Inferior parietal cortex (tissue), 1 donor: ENCODE measurements around the gene KIZ.
"Not testable (repeated sequence)": the region's sequence is repeated elsewhere in the genome, so short reads cannot be mapped to it uniquely, and the experiment has no call there.

Experiments used
- DNase-seq: peaks from one replicate; pipeline ENCODE4 v3.0.0-alpha.2; 2016; ENCODE audit errors: extremely low spot score

The KIZ gene

GRCh38 chr20:21137078-21137477 lies 11.2 kb downstream of the KIZ start:
- DNase-seq, result no peak

GRCh38 chr20:21139881-21140566 lies 14.1 kb downstream of the KIZ start:
- no peak for DNase-seq

GRCh38 chr20:21141825-21142224 lies 15.9 kb downstream of the KIZ start:
- no peak for DNase-seq

- no peak for DNase-seq
These were observed 17.5 kb downstream of the KIZ start for GRCh38 chr20:21143194-21143890.

DNA sequence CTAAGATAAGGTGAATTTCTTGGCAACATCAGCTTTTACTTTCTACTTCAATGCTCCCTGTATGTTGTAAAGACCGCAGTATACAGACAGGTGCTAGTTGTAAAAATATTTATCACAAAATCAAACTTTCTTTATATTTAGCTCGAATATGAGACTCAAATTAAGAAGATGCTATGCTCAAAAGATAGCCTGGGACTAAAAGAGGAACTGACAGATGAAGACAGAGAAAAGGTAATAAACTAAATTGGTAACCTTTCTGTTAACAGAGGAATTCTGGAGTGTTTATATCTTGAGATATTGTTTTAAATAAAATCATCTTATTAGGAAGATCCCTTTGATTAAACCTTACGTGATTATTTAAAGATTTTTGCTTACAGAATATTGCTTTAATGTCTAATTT lies 19.5 kb downstream of the KIZ start:
- DNase-seq, result no peak

DNA sequence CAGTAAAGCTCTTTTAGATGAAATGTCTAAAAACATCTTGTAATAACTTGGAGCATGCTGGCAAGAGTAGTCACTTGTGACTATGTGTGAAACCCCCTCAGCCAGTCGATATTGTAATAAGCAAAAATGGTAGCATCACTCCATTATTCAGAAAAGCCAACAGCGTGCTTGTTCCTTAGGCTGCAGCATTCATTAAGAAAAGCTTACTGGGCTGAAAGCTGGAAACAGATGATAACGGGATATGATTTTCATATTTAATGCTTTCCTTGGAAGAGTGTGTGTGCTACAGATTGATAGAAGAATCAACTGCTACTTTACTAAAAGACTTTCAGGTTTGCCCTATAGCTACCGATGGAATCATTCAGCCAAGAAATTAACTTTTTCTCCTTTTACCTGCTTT lies 20.3 kb downstream of the KIZ start:
- DNase-seq, result no peak

DNA sequence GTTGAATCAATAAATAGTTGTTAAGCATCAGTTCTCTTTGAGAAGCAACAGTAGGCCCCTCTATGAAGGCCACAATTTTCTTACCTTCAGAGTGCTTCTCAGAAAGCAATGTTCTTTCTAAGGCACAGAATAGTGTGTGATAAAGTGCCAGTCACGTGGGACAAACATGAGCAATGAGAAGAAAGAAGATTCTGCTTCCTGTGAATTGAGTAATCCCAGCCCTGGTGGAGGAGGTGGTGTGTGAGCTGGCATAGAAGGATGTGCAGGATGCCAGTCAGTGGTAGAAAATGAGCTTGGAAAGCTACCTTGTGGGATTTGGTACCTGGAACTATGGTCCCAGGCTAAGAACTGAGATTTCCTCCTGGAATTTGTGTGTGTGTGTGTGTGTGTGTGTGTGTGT lies 21.7 kb downstream of the KIZ start:
- no peak for DNase-seq

- DNase-seq, result no peak
These were observed 23.5 kb downstream of the KIZ start for GRCh38 chr20:21149344-21149743.

DNA sequence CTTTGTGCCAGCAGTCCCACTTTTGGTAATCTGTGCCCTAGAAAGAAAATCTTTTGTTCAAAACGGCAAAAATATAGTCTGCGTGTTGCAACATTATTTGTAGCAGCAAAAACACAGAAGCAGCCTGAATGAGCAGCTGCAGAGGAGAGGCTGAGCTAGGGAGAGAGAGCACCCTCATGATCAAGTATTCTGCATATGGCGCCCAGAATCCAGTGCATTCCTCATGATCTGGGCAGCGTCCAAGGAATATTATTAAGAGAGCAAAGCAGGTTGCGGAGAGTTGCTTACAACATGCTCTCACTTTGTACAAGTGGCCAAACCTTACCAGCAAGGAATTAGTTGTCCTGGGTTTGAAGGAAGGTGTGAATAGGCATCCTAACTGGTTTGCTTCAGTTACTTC lies 25.9 kb downstream of the KIZ start:
- peak; percentile 24 for DNase-seq

GRCh38 chr20:21154692-21155091 lies 28.8 kb downstream of the KIZ start:
- DNase-seq, result no peak

- DNase-seq, result no peak
These were observed 29.4 kb downstream of the KIZ start for GRCh38 chr20:21155268-21155667.

DNA sequence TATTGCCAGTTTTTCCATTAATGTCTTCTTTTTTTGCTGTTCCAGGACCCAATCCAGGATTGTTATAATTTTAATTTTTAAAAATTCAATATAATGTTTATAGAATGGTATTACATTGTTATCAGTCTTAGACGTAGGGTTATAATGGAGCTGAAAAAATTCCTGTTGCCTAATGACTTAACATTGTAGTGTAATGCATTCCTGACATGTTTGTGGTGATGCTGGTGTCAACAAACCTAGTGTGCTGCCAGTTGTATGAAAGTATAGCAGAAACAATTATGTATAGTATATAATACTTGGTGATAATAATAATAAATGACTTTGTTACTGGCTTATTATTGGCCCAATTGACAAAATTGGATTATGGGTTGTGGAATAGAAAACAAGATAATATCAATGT lies 30.4 kb downstream of the KIZ start:
- DNase-seq, result no peak

DNA sequence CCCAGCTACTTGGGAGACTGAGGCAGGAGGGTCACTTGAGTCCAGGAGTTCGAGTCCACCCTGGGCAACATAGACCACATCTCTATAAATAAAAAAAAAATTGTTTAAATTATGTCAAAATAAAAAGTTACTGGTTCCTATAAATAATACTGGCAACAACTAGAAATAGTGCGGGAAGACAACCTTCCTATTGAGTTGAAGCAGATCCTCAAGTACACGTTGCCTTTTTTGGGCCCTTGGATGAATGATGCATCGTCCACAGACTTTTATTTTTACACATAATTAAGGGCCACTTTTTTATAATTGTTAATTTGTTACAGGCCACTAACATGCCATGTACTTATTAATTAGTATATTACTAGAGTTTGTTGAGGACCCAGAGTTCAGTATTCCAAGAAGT lies 31.1 kb downstream of the KIZ start:
- no peak for DNase-seq

DNA sequence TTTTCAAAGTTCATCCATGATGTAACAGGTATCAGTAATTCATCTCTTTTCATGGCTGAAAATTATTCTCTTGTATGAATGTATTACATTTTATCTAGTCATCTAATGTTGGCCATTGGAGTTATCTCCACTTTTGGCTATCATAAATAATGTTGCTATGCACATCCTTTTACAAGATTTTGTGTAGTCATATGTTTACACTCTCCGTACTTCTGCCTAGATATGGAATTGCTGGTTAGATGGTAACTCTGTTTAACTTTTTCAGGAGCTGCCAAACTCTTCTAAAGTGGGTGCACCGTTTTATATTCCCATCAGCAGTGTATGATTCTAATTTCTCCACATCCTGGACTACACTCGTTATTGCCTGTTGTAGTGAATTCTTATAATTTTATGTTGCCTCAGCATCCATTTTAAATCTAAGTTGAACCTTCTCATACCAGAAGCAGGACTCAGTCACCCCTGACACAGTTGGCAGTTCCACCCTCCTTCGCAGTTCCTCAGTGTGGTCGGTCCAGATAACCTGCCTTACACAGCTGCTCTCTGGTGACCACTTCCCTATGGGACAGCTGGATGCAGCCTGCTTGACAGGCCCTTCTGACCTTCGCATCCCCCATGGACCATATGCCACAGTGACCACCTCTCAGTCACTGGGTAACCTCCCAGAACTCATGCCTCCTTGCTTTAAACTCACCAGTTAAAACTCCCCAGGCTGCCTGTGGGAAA lies 33.9 kb downstream of the KIZ start:
- DNase-seq, result no peak

DNA sequence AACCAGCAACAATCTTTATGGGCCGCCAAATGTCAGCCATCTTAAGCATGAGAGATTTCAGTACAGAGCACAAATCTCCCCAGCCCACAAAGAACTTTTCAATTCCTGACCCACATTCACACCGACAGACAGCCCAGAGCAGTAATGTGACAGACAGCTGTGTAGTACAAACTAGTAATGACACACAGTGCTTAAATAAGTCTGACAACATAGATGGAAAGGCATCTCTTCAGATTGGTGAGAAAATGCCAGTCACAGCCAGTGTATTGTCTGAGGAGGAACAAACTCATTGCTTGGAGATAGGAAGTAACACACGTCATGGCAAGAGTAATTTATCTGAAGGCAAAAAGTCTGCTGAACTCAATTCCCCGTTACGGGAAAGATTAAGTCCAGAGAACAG lies 36.0 kb downstream of the KIZ start:
- DNase-seq, result no peak

- DNase-seq, result no peak
These were observed 36.7 kb downstream of the KIZ start for GRCh38 chr20:21162631-21163030.

DNA sequence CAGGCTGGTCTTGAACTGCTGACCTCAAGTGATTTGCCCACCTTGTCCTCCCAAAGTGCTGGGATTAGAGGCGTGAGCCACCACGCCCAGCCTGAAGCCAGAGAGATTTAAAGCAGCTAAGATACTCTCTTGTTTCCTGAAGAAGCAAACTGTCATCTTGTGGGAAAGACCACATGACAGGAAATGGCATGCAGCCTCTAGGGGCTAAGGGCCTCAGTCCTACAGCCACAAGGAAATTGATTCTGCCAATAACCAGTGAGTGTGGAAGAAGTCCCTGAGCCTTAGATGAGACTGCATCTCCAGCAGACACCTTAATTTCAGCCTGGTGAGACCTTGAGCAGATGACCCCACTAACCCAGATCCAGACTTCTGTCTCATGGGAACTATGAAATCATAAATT lies 40.9 kb downstream of the KIZ start:
- DNase-seq, result no peak

GRCh38 chr20:21167261-21167660 lies 41.4 kb downstream of the KIZ start:
- no peak for DNase-seq

GRCh38 chr20:21168061-21168460 lies 42.2 kb downstream of the KIZ start:
- not testable (repeated sequence) for DNase-seq

DNA sequence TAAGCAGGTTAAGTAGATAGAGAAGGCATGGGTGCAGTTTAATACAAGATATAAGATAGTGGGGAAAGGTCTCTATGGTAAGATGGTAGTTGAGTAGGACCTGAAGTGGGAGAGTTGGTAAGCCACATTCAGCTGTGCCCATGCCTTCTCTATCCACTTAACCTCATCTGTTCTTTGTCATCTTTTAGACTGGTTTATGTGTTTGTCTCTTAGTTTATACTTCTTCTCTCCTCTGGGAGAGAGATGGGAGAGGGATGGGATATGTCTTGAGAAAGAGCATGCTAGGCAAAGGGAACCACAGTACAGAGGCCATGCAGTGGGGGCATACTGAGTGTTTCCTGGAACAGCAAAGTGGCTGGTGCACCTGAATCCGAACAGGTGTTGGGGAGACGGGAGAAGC lies 46.7 kb downstream of the KIZ start:
- no peak for DNase-seq

DNA sequence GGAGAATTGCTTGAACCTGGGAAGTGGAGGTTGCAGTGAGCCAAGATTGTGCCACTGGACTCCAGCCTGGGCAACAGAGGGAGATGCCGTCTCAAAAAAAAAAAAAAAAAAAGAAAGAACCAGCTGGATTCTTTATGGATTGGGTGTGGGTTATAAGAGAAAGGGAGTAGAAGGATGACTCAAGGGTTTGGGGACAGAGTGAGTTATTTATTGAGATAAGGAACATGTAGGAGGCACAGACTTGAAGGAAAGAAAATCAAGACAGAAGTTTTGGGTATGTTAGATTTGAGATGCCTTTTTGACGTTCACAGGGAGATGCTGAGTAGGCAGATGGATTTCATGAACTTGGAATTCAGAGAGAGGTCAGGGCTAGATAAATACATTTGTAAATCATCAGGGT lies 47.6 kb downstream of the KIZ start:
- no peak for DNase-seq

GRCh38 chr20:21174516-21175239 lies 48.8 kb downstream of the KIZ start:
- DNase-seq, result no peak
